ENCODE results near the gene CAMKK1. TPM values are rescaled to one million over a fixed set of nuclear protein-coding genes. Genes with fewer than 3 reads are reported as not detected.

The CAMKK1 gene
- total and polyA plus RNA-seq, 9 of the 15 experiments (the other 6 are each of a cell fraction or from before 2014, with no cell fraction given): 0.34 to 7.5 (median 4.9) TPM

DNA sequence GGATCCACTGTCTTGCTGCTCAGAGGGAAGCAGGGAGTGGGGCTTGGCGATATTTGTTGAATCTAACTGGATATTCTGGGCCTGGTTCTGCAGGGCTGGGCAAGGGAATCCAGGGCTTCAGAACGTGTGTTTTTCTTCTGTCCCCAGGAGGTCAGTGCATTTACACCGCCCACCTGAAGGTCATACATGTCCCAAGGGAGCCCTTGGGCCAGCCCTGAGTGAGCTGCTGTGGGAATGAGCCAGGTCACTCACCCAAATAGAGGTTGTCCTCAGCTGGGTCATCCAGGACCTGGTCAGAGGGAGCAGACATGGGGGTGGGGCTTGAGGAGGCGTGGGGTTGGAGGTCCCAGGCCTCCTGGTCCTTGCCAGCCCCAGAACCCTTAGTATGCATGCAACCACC is 10.6 kb downstream of the CAMKK1 start:
- intact Hi-C loops (cut with micrococcal nuclease): no loop called here
- ChIA-PET POLR2A (interaction anchor here (0.7 kb wide), 1 partner anchor 16 kb away, joined by 3 read pairs; no protein-coding TSS in a partner anchor), CTCF (ENCODE audit: low intra/inter-chr PET ratio) (no interaction called here)
- H2AFZ ChIP-seq (ENCODE audit: low read depth, low read length): no peak overlapping the region
- ATAC-seq (no peak), FAIRE-seq (no peak), DNase-seq (ENCODE audit: extremely low read depth in 1 of 4, low spot score in 3 of 4) (no peak)
- H3K4me3 ChIP-seq: no peak overlapping the region
- WGBS (ENCODE audit: insufficient coverage, low coverage, missing lambda C conversion rate): 79% methylated on average over 3 of the region's 4 CpGs
- H3K9me3 ChIP-seq (replicated peaks; ENCODE audit: control insufficient read depth, insufficient read depth, low read depth, low read length): no peaks in the 10 kb centered on the region
- no TSS peak for BruUV-seq (replicated peaks)
- TF ChIP-seq NUFIP1 (IDR thresholded peaks at IDR 0.05; ENCODE audit: partially characterized antibody) (no peak), POLR2B (IDR thresholded peaks at IDR 0.05; ENCODE audit: low read depth, partially characterized antibody) (no peak), PHB (CRISPR knock-in tag; IDR thresholded peaks at IDR 0.05) (no peak), KDM4B (IDR thresholded peaks at IDR 0.05; ENCODE audit: borderline replicate concordance in 2 of 2, low read depth in 1 of 2) (no peak), ZNF12 (CRISPR knock-in tag; IDR thresholded peaks at IDR 0.05) (no peak), ZNF217 (CRISPR knock-in tag; IDR thresholded peaks at IDR 0.05) (no peak), ZKSCAN8 (CRISPR knock-in tag; IDR thresholded peaks at IDR 0.05) (no peak), ZNF717 (CRISPR knock-in tag; IDR thresholded peaks at IDR 0.05) (no peak), MCM7 (IDR thresholded peaks at IDR 0.05) (no peak)
- no peaks in the 10 kb centered on the region for H4K20me1 ChIP-seq (replicated peaks; ENCODE audit: control insufficient read depth, insufficient read depth, low read length)
- H3K27ac ChIP-seq (ENCODE audit: extremely low read depth, low read depth, low read length): no peak overlapping the region
- peaks cover 0 to 8% of the 10 kb centered on the region in 2 experiments; a peak in 2 of 5 replicates for H3K4me1 ChIP-seq (replicated peaks in 1 of 2; ENCODE audit: control insufficient read depth in 2 of 2, insufficient read depth in 2 of 2, low read length in 2 of 2)
- no peak overlapping the region for H3K9ac ChIP-seq (ENCODE audit: insufficient read depth in 1 of 2, low read depth in 2 of 2, low read length in 2 of 2)
- peaks cover 50% of the 10 kb centered on the region; the same call in 1 of the 3 replicates for H3K36me3 ChIP-seq (ENCODE audit: control insufficient read depth, insufficient read depth, low read length)
- no peaks in the 10 kb centered on the region for H3K27me3 ChIP-seq (ENCODE audit: control insufficient read depth in 2 of 2, insufficient read depth in 2 of 2, low read length in 2 of 2)
- in situ Hi-C loops (cut with MboI): no loop called here
- H3K9me1 ChIP-seq (ENCODE audit: control insufficient read depth, insufficient read depth, low read length): no peaks in the 10 kb centered on the region
- H3K79me2 ChIP-seq (ENCODE audit: control insufficient read depth, insufficient read depth, low read length): peaks cover 3% of the 10 kb centered on the region; the same call in 1 of the 3 replicates
- H3K4me2 ChIP-seq (ENCODE audit: insufficient read depth, low read length): no peak overlapping the region
